Stimulated activated naive CD8-positive, alpha-beta T cell treated with anti-CD3 and anti-CD28 coated beads, Interleukin-15, amount 100 ng/mL, for 72 hours (primary cell): Measurements from ENCODE around the gene TMEM51.

Experiments used
- ATAC-seq: fragments of 150-1000 bp; cut with Tn5 transposase; 2 replicates; pipeline ENCODE4 v1.10.0; 2021; ENCODE audit warnings: mild to moderate bottlenecking, moderate library complexity
- DNase-seq, 2 donors: peaks; one replicate each; pipeline ENCODE4 v3.0.0; 2021 to 2022
- H3K27ac Mint-ChIP-seq, 2 donors: one replicate each; pipeline ENCODE4 v1.8.0; 2022; ENCODE audit warnings: mild to moderate bottlenecking in 2 of 2, mixed read lengths in 2 of 2, moderate library complexity in 2 of 2
- H3K27me3 Mint-ChIP-seq: one replicate; pipeline ENCODE4 v1.8.0; 2022; ENCODE audit warnings: mixed read lengths
- H3K4me1 Mint-ChIP-seq: one replicate; pipeline ENCODE4 v1.8.0; 2022; ENCODE audit warnings: mild to moderate bottlenecking, mixed read lengths
- H3K4me3 Mint-ChIP-seq, 2 donors: one replicate each; pipeline ENCODE4 v1.8.0; 2022; ENCODE audit warnings: mild to moderate bottlenecking in 2 of 2, mixed read lengths in 2 of 2, moderate library complexity in 1 of 2
- H3K9me3 Mint-ChIP-seq, 2 donors: one replicate each; pipeline ENCODE4 v1.8.0; 2022; ENCODE audit warnings: mixed read lengths in 2 of 2

Gene TMEM51, protein sequence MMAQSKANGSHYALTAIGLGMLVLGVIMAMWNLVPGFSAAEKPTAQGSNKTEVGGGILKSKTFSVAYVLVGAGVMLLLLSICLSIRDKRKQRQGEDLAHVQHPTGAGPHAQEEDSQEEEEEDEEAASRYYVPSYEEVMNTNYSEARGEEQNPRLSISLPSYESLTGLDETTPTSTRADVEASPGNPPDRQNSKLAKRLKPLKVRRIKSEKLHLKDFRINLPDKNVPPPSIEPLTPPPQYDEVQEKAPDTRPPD

DNA sequence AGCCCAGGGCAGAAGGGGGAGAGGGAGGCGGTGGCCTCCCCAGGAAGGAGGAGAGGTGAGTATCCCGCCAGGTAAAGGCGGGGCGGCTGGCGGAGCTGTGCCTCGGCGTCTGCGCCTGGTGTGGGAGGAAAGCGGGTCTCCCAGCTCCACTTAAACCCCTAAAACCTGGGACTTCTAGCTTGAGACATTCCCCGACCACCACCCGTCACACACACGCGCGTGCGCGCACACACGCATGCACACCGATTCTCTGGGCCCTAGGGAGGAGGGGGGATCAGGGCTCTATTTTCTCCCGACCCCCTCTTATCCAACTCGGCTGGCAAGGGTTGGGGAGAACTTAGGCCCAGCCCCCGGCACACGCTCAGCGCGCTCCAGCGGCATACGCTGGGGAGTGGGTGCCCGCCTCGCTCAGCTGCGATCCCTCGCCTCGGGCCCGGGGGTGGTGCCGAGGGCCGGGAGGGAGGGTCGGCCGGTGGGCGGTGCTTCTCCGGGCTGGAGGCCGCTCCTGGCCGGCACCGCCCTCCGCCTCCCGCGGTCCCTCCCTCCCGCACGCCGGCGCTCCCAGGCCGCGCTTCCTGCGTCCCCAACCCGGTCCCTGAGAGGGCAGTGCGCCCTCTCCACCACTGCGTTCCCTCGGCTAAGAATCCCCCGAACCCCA is at the start of gene TMEM51:
TMEM51 (plus strand) TSS at position 564 of the 658 bp plus-strand sequence. CDS start 61,341 bp downstream, outside the sequence.
- peaks cover 73% of the 10 kb centered on the region for H3K27me3 Mint-ChIP-seq
- ATAC-seq, result peak; percentile 38
- peaks cover 35% of the 10 kb centered on the region for H3K4me1 Mint-ChIP-seq
- no peak within 1 kb of the TSS for H3K27ac Mint-ChIP-seq
- no peaks in the 10 kb centered on the region for H3K9me3 Mint-ChIP-seq
- peak in 1 of 2 donors; percentile 2 for DNase-seq
- H3K4me3 Mint-ChIP-seq, result peak within 1 kb of the TSS; percentile 52 to 76

DNA sequence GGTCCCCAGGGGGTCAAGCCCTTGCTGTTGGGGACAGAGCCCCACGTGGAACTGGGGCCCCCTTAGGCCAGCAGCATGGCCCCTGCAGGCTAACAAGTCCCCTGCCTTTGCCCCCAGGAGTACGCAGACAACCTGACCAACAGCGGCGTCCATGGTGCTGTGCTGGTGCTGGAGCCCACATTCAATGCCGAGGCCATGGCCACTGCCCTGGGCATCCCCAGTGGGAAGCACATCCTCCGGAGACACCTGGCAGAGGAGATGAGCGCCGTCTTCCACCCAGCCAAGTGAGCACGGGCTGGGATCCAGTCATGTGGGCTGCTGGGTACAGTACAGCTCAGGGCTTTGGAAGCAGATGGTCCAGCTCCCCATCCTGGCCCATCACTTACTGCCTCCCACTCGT is 49.6 kb upstream of the TMEM51 start:
- ATAC-seq (no peak), DNase-seq (no peak)
- Mint-ChIP-seq H3K4me3 (no peak overlapping the region), H3K4me1 (peaks cover 7% of the 10 kb centered on the region), H3K27me3 (peaks cover 49% of the 10 kb centered on the region), H3K27ac (no peak overlapping the region), H3K9me3 (no peaks in the 10 kb centered on the region)

DNA sequence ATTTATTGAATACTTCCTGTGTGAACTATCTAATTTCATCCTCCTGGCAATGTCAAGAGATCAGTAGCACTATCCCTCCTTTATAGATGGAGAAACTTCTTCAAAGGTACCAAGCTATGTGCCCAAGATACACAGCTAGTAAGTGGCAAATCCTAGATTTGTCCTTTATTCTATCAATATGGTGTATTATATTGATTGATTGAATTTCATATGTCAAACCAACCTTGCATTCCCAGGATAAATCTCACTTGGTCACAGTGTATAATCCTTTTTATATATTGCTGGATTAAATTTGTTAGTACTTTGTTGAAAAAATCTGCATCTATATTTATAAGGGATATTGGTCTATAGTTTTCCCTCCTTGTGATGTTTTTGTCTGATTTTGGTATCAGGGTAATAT is 48.8 kb upstream of the TMEM51 start:
- no peak for ATAC-seq
- Mint-ChIP-seq H3K4me3 (no peak overlapping the region), H3K4me1 (peaks cover 7% of the 10 kb centered on the region), H3K27ac (no peak overlapping the region), H3K27me3 (peaks cover 40% of the 10 kb centered on the region), H3K9me3 (no peaks in the 10 kb centered on the region)
- DNase-seq, result no peak

DNA sequence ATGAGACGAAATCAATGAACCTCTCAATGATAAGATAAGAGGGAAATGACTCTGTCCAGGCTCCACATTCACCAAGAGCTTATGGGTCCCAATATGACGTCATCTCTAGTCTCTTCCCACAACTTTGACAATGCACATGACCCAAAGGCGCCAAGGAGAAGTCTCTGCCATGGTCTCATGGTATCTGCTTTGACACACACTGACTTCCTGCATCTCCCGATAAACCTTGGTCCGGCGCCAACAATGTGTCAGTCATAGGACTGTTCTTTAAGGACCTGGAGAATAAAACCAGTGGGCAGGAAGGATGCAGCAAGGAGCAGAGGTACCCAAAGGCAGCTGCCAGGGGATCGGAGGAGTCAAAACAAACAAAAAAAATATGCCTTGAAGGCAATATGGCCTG is 46.9 kb upstream of the TMEM51 start:
- no peak overlapping the region for H3K4me3 Mint-ChIP-seq
- ATAC-seq (no peak), DNase-seq (no peak)
- H3K27me3 Mint-ChIP-seq, result peaks cover 22% of the 10 kb centered on the region
- no peaks in the 10 kb centered on the region for H3K9me3 Mint-ChIP-seq
- H3K4me1 Mint-ChIP-seq, result no peaks in the 10 kb centered on the region
- no peak overlapping the region for H3K27ac Mint-ChIP-seq

DNA sequence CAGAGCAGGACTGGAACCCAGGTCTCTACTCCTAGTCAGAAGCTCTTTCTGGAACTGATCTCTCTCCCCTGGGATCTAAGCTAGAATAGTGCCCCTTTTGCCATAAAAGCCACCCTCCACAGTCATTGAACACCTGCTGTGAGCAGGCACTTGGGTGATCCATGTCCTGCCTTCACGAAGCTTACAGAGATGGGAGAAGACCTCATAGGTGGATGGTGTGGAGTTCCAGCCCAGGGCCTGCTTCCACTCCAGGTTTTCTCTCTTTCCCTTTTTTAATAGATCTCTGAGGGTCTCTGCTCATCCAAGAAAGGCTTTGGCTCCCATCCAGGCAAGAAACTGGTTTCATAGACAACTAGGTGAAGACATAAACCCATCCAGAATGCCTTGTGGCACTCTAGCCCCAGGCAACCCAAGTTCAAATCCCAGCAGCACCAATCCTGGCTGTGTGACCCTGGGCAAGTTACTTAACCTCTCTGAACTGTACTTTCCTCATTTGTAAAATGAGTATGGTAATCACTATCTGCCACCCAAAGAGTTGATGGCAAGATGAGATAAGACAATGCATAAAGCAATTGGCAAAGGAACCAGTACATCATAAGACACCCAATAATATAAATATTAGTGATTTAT is 46.4 kb upstream of the TMEM51 start:
- peaks cover 16% of the 10 kb centered on the region for H3K27me3 Mint-ChIP-seq
- H3K4me3 Mint-ChIP-seq, result no peak overlapping the region
- no peak overlapping the region for H3K27ac Mint-ChIP-seq
- ATAC-seq (no peak), DNase-seq (no peak)
- no peaks in the 10 kb centered on the region for H3K9me3 Mint-ChIP-seq
- H3K4me1 Mint-ChIP-seq, result peaks cover 4% of the 10 kb centered on the region

DNA sequence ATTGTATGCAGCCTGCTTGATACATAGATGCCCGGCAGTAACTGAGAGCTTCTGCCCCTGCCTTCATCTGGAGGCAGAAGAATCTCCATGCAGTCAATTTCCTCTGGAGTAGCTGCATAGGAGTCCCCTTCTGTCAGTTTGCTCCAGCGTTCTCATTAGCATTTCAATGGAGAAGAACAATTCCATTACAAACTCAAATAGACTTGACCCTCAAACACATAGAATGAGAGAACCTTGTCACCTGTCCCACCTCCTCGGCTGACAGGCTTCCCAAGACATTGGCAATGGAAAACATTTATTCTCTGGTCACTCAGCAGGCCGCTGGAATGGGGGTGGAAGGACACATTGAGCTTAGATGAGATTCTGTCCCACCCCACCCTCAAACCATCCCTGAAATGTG is 45.6 kb upstream of the TMEM51 start:
- no peak overlapping the region for H3K27ac Mint-ChIP-seq
- H3K9me3 Mint-ChIP-seq, result no peaks in the 10 kb centered on the region
- H3K27me3 Mint-ChIP-seq, result peaks cover 16% of the 10 kb centered on the region
- ATAC-seq (no peak), DNase-seq (no peak)
- H3K4me3 Mint-ChIP-seq, result no peak overlapping the region
- peaks cover 9% of the 10 kb centered on the region for H3K4me1 Mint-ChIP-seq

DNA sequence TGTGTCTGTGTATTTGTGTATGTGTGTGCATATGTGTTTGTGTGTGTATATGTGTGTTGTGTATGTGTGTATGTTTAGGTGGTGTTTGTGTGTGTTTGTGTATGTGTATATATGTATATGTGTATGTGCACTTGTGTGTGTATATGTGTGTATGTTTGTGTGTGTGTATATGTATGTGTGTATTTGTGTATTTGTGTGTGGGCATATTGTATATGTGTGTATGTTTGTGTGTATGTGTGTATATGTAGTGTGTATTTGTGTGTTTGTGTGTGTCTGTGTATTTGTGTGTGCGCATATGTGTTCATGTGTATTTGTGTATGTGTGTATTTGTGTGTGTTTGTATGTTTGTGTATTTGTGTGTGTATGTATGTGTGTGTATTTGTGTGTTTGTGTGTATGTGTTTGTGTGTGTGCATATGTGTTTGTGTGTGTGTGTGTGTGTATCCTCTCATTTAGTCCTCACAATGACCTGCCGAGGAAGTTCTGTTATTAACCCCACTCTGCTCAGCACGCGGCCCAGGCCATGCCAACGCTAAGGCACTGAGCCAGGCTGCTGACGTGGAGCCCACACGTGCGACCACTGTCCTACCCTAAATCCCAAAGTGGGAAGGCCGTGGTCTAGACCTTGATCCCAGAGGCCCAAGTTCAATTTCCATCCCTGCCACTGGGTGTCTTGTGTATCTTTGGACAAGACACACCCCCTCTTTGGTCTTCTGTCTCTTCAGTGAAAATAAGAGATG is 43.2 kb upstream of the TMEM51 start:
- DNase-seq, result no peak
- H3K4me3 Mint-ChIP-seq, result no peak overlapping the region
- H3K27ac Mint-ChIP-seq, result no peak overlapping the region
- H3K4me1 Mint-ChIP-seq, result peaks cover 9% of the 10 kb centered on the region
- peaks cover 24% of the 10 kb centered on the region for H3K27me3 Mint-ChIP-seq
- no peaks in the 10 kb centered on the region for H3K9me3 Mint-ChIP-seq
- ATAC-seq, result no peak

DNA sequence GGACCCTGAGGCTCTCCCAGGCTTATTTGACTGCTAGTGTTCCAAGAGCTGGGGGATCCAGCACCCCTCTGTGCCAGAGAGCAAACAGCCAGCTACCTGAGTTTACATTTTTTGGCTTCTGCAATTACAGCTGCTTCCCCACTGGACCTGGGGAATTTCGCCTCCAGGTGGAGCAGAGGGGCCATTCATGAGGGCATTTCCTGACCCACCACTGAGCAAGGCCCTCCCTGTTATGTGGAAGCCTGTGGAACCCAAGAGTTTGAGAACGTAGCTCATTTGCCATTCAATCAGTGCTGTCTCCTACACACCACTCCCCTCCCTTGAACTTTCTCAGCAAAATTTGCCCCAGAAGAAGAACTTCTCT is 42.7 kb upstream of the TMEM51 start:
- peaks cover 9% of the 10 kb centered on the region for H3K4me1 Mint-ChIP-seq

DNA sequence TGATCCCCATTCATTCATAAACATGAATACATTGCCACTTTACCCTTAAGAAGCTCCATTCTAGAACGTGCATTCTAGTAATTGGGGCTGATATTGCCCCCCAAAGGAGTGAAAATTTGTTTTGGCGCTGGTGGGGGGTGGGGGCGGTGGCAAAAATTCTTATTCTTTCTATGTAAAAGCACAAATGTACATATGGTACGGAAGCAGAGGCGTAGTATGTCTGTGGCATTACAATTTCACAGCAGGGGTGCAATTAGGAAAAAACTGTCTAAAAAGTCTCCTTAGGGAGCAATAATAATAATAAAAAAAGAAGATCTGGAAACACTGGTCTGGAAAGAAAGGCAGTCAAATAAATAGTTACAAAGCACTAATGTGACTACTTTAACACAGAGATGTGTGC is 40.4 kb upstream of the TMEM51 start:
- DNase-seq (no peak), ATAC-seq (no peak)
- H3K4me3 Mint-ChIP-seq, result no peak overlapping the region
- H3K27me3 Mint-ChIP-seq, result peaks cover 14% of the 10 kb centered on the region
- no peaks in the 10 kb centered on the region for H3K9me3 Mint-ChIP-seq
- H3K27ac Mint-ChIP-seq, result no peak overlapping the region
- peaks cover 9% of the 10 kb centered on the region for H3K4me1 Mint-ChIP-seq

More for the DNA sequence above, 42.7 kb upstream of the TMEM51 start:
- no peaks in the 10 kb centered on the region for H3K9me3 Mint-ChIP-seq
- ATAC-seq, result no peak
- H3K27ac Mint-ChIP-seq, result no peak overlapping the region
- no peak for DNase-seq
- H3K27me3 Mint-ChIP-seq, result peaks cover 24% of the 10 kb centered on the region
- H3K4me3 Mint-ChIP-seq, result no peak overlapping the region

DNA sequence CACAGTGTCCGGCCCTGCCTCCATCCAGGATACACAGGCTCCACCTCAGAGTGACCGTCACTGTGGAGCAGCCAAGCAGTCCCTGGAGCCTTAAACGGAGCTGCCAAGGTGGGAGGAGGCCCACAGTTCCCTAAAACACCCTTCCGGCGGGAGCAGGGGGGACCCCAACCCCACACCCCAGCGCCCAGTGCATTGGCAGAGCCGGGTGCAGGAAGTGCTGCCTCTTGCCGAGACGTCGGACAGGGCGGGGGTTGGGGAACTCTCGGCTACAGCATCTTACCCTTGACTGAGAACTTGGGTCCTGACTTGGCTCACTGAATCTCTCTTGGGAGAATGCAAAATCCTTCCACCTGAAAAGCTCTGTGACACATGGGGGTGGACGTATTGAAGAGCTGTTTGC is 38.7 kb upstream of the TMEM51 start:
- Mint-ChIP-seq H3K27ac (no peak overlapping the region), H3K27me3 (peaks cover 23% of the 10 kb centered on the region), H3K9me3 (no peaks in the 10 kb centered on the region), H3K4me1 (peaks cover 9% of the 10 kb centered on the region), H3K4me3 (no peak overlapping the region)
- ATAC-seq (no peak), DNase-seq (no peak)

DNA sequence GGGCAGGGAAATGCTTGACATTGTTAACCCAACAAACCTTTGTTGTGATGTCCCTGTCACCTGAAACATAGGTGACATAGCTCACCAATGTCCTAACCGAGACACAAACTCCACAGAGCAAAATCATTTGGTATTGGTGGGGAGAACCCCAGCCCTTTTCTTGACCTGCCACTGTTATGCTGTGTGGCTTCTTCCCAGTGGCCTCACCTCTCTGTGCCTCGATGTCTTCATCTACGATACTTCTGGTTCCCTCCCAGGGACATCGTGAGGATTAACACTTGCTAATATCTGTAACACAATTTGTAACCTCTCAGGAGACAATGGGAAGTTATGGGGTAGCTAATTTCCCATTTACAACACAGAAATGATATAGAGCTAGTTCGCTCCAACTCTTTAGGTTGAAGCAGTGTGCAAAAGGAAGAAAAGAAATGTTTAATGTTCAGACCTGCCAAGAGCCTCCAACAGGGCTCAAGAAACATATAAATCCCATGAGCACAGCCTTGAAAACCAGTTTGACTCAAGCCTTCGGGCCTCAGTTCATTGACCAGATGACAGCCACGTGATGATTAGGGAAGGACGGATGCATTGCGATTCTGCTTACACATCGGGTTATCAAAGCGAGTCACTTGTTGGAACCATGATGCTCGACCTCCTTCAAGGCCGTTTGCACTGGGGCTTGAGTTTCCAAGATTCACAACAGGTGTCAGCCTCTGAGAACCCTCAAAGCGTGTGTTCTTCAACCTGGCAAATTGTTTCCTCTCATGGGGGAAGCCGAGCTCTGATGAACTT is 37.8 kb upstream of the TMEM51 start:
- DNase-seq (no peak), ATAC-seq (no peak)
- Mint-ChIP-seq H3K27ac (no peak overlapping the region), H3K4me1 (peaks cover 9% of the 10 kb centered on the region), H3K9me3 (no peaks in the 10 kb centered on the region), H3K27me3 (peaks cover 30% of the 10 kb centered on the region), H3K4me3 (no peak overlapping the region)

DNA sequence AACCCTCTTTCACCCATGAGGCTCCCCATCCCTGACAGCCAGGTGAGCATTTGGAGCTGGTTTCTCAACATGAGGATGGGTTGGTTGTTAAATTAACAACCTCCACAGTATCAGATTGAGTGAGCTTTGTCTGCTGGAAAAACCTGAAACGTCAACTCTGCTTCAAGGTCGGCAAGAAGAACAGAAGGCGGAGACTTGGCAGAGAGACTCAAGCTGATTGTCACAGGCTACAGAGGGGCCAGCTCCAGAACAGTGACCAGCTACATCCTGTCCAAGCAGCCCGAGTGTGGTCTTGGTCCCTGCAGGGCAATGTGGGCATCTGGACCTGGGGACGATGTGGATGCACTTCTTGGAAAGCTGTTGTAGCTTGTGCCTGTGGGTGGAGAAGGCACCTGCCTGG is 36.6 kb upstream of the TMEM51 start:
- no peak overlapping the region for H3K4me3 Mint-ChIP-seq
- peaks cover 30% of the 10 kb centered on the region for H3K27me3 Mint-ChIP-seq
- no peak for DNase-seq
- H3K9me3 Mint-ChIP-seq, result no peaks in the 10 kb centered on the region
- ATAC-seq, result no peak
- no peak overlapping the region for H3K27ac Mint-ChIP-seq
- peaks cover 7% of the 10 kb centered on the region for H3K4me1 Mint-ChIP-seq

DNA sequence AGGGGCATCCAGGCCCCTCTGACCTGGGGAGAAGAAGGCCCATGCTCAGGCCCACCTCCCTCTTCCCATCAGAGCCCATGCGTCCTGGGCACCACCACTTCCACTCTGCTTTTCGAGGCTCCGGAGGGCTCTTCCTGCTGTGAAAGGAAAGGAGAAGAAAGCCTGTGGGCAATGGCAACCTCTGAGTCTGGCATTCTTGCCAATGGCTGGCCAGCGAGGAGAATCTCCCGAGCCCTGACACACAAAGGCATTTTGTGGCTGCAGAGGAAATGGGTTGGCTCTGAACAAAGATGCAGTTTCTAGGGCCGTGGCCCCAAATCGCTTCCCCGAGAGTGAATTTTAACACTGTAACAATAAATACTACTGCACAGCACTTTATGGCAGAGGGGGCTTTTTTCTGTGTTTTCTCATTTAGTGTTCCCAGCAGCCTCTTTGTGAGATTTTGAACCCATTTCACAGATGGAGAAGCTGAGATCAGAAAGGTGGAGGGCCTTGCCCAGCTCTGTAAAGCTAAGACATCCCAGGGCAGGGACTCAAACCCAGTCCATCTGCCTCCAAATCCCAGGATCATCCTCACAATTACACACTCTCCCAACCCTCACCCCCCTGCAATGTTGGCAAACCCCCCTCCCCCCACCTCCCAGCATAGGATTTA is 35.7 kb upstream of the TMEM51 start:
- Mint-ChIP-seq H3K4me1 (no peaks in the 10 kb centered on the region), H3K4me3 (no peak overlapping the region), H3K9me3 (no peaks in the 10 kb centered on the region), H3K27me3 (peaks cover 30% of the 10 kb centered on the region), H3K27ac (no peak overlapping the region)
- ATAC-seq (no peak), DNase-seq (no peak)

DNA sequence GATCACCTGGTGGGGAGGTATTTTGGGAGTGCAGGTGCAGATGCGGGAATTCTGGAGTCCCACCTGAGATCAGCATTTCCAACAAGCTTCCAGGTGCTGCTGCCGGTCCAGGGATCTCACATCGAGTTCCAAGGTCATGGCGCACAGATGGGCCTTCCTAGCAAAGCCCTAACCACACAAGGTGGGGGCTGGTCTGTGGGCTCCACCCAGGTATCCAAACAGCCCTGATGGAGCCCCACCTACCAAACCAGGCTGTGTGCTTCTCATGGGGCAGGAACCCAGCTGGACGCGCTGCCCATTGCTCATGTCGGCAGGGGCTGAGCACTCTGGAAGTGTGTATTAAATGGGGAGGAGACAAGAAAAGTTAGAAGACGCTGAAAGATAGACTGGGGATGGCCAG is 35.0 kb upstream of the TMEM51 start:
- Mint-ChIP-seq H3K27ac (peak overlapping the region in 1 of 2 donors; percentile 92), H3K4me3 (no peak overlapping the region), H3K27me3 (peaks cover 30% of the 10 kb centered on the region), H3K9me3 (no peaks in the 10 kb centered on the region), H3K4me1 (no peaks in the 10 kb centered on the region)
- DNase-seq, result no peak
- ATAC-seq, result no peak
